T-helper 17 cell (primary cell): ENCODE measurements around the gene DPP6. TPM values are rescaled to one million over a fixed set of nuclear protein-coding genes. Genes with fewer than 3 reads are reported as not detected.
"Not testable (repeated sequence)": the region's sequence is repeated elsewhere in the genome, so short reads cannot be mapped to it uniquely, and the experiment has no call there.

ENCODE experiments used
- ATAC-seq: fragments of 150-1000 bp; cut with Tn5 transposase; 2 replicates; pipeline ENCODE4 v1.10.0; 2021; ENCODE audit warnings: mild to moderate bottlenecking, moderate library complexity
- DNase-seq, 3 donors: peaks; one replicate each; pipeline versions ENCODE4 v3.0.0 to v3.0.0-alpha.2; 2020 to 2021
- H3K9me3 ChIP-seq: one replicate; pipeline ENCODE4 v1.7.0; 2013; ENCODE audit warnings: low read length, mild to moderate bottlenecking; ENCODE audit not compliant: control insufficient read depth, poor library complexity, severe bottlenecking
- H3K27ac Mint-ChIP-seq: one replicate; pipeline ENCODE4 v1.8.0; 2022; ENCODE audit warnings: mild to moderate bottlenecking, moderate library complexity, mixed read lengths
- H3K27me3 Mint-ChIP-seq: one replicate; pipeline ENCODE4 v1.8.0; 2022; ENCODE audit warnings: mixed read lengths
- H3K36me3 Mint-ChIP-seq: one replicate; pipeline ENCODE4 v1.8.0; 2022; ENCODE audit warnings: low read depth, mixed read lengths
- H3K4me1 Mint-ChIP-seq: one replicate; pipeline ENCODE4 v1.8.0; 2022; ENCODE audit warnings: mild to moderate bottlenecking, mixed read lengths
- H3K4me3 Mint-ChIP-seq: one replicate; pipeline ENCODE4 v1.8.0; 2022; ENCODE audit warnings: mild to moderate bottlenecking, moderate library complexity, mixed read lengths
- total RNA-seq, 4 donors: library from RNA in 2 of 4; stranded (reverse) in 2 of 4; gene quantifications; one replicate each; pipeline ENCODE4 v1.2.3 and lab custom pipeline; 2022 to 2026

The DPP6 gene
- total RNA-seq, 2 donors from 2014 or later: not detected

DNA sequence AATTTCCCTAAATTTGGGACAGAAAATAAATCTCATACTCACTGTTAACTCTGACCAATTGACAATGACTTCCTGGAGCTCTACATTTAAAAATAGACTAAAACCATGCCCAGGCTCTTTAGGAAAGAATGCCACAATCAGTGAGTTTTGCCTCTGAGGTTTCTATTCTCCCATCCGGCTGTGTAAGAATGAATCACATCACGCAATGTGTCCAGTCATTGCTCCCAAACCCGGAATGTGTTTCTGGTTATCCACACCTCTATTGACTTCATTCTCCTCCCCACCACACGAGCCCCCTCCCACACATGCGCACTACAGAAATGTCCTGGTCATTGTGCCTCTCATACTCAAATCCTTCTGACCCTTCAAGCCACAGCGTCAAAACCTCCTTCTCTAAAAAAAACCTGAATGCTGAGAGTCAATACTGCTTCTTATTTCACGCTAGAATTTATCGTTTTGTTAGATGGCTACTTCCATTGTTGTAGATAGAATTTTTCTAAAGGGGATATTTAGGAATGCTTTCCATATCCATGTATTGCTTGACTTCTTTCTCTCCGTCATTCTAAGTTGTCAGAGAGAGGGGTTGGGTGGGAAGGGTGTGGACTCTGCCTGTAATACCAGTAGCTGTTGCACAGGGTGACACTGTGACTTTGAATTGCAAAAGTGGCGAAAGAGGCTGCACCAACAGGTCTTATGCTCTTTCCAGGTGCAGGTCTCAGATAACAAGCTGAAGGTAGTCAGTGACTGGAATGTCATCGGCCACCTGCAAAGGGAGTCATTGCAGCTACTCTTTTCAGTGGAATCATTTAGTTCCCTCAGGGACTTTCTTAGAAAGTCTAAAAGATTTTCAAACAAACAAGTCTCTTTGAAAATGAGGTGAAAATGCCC, 594.2 kb downstream of the DPP6 start:
- no peak for ATAC-seq
- no peaks in the 10 kb centered on the region for H3K9me3 ChIP-seq
- no peaks in the 10 kb centered on the region for H3K4me1 Mint-ChIP-seq
- DNase-seq: no peak
- H3K27me3 Mint-ChIP-seq: no peaks in the 10 kb centered on the region
- H3K27ac Mint-ChIP-seq: no peak overlapping the region
- no peaks in the 10 kb centered on the region for H3K36me3 Mint-ChIP-seq
- no peak overlapping the region for H3K4me3 Mint-ChIP-seq

DNA sequence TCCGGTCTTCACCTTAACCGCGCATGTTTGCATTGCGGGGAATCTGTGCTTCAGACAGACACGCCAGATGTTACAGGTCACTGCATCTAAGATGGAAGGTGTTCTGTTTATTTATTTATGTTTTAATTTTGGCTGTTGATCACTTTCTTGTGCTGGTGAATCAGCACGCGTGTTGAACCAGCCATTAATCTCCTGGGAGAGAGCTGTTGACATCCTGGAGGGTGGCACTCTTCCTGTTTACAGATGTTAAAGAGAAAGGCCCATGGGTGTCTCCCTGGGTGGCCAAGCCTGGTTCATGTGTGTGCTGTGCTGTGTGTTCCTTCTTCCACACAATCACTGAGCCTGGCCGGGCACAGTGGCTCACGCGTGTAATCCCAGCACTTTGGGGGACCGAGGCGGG, 595.4 kb downstream of the DPP6 start:
- H3K4me1 Mint-ChIP-seq: no peaks in the 10 kb centered on the region
- H3K27me3 Mint-ChIP-seq: no peaks in the 10 kb centered on the region

DNA sequence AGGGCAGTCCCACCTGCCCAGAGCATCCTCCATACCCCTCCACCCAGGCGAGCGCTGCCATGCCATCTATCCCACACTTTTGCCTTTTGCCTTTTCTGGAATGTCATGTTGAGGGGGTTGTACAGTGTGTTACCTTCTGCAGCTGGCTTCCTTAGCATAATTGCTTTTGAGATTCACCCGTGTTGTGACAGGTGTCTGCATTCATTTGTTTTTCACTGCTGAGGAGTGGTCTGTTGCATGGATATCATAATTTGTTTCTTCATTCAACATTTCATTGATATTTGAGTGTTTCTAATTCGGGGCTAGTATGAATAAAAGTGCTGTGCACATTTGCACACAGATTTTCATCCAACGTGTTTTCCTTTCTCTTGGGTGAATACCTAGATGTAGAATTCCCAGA, 596.8 kb downstream of the DPP6 start:
- no peaks in the 10 kb centered on the region for H3K9me3 ChIP-seq
- DNase-seq: no peak
- Mint-ChIP-seq H3K27ac (no peak overlapping the region), H3K27me3 (no peaks in the 10 kb centered on the region), H3K36me3 (no peaks in the 10 kb centered on the region), H3K4me3 (no peak overlapping the region), H3K4me1 (no peaks in the 10 kb centered on the region)
- no peak for ATAC-seq

More for the DNA sequence above, 595.4 kb downstream of the DPP6 start:
- H3K36me3 Mint-ChIP-seq: no peaks in the 10 kb centered on the region
- H3K9me3 ChIP-seq: no peaks in the 10 kb centered on the region
- H3K4me3 Mint-ChIP-seq: no peak overlapping the region
- no peak overlapping the region for H3K27ac Mint-ChIP-seq
- no peak for DNase-seq
- no peak for ATAC-seq

DNA sequence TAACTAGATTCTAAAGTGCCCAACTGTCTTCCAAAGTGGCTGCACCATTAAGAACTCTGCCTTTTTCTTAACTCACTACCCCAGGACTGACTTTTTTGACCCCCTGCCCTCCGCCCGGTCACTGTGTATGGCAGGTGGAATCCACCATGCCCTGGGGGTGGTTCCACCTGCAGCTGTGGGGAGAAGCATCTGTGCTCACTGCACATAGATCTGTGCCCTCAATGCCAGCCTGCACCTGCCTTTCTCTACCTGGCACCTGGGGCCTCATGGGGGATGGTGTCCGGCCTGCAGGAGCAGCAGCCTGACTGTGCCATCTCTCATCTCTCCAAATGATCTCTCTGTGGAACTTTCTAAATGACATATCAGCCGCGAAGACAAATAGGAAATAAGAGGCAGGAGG, 597.2 kb downstream of the DPP6 start:
- H3K9me3 ChIP-seq: no peaks in the 10 kb centered on the region
- no peak for DNase-seq
- H3K4me1 Mint-ChIP-seq: no peaks in the 10 kb centered on the region
- H3K36me3 Mint-ChIP-seq: no peaks in the 10 kb centered on the region
- H3K27ac Mint-ChIP-seq: no peak overlapping the region
- no peak for ATAC-seq
- no peak overlapping the region for H3K4me3 Mint-ChIP-seq
- H3K27me3 Mint-ChIP-seq: no peaks in the 10 kb centered on the region

DNA sequence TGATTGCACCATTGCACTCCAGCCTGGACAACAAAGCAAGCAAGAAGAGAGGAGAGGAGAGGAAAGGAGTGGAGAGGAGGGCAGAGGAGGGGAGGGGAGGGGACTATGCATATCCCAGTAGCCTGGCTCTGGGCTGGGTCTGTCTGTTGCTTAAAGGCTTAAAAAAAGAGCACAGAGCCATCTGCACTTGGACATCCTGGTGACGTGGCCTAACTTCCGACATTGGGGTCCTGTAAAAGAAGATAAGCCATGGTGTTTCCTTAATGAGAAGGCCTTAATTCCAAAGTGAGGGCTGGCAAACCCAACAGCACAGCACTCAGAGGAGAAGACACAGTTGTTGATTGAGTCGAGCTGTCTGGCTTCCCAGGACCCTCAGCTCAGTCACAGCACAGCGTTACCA, 598.1 kb downstream of the DPP6 start:
- H3K36me3 Mint-ChIP-seq: no peaks in the 10 kb centered on the region
- no peak overlapping the region for H3K4me3 Mint-ChIP-seq
- H3K27ac Mint-ChIP-seq: no peak overlapping the region
- no peak for ATAC-seq
- no peaks in the 10 kb centered on the region for H3K27me3 Mint-ChIP-seq
- DNase-seq: no peak
- H3K4me1 Mint-ChIP-seq: no peaks in the 10 kb centered on the region
- no peaks in the 10 kb centered on the region for H3K9me3 ChIP-seq

DNA sequence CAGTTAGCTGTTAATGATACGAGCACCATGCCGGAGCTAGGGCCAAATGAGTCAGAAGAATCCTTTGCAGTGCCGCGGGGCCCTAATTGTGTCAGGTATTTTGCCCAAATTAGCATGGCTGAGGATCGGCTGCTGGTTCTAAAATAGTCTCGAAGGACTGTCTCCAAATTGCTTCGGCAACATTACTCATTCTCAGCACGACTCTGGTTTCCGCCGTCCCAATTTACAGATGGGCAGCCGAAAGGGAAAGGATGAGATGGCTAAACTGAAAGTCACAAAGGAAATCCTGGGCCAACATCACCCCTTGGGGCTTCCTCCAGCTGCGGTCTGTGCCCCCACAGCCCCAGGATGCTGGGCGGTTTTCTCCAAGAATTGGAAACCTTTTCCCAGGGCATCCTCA, 599.3 kb downstream of the DPP6 start:
- no peak for DNase-seq
- ATAC-seq: no peak
- H3K9me3 ChIP-seq: no peaks in the 10 kb centered on the region
- H3K36me3 Mint-ChIP-seq: no peaks in the 10 kb centered on the region
- H3K4me3 Mint-ChIP-seq: no peak overlapping the region
- no peaks in the 10 kb centered on the region for H3K27me3 Mint-ChIP-seq
- no peak overlapping the region for H3K27ac Mint-ChIP-seq
- H3K4me1 Mint-ChIP-seq: no peaks in the 10 kb centered on the region

DNA sequence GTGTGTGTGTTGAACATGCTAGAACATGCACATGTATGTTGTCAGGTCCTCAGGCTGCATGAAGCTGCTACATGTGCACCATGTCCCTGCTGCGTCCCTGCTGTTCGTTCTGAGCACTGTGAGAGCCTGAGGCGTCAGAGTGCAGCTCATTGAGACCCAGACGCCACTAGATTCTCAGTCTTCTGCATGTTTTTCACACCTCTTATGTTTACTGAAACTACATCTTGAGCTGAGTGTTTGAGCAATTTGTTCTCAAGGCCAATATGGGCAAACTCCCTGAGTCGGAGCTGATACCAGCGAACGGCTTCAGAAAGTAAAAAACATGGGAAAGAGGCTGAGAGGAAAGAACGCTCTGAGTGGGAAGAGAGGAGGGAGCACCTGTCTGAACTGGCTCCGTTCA, 600.4 kb downstream of the DPP6 start:
- DNase-seq (no peak), ATAC-seq (no peak)
- H3K9me3 ChIP-seq: no peaks in the 10 kb centered on the region
- no peak overlapping the region for H3K4me3 Mint-ChIP-seq
- no peaks in the 10 kb centered on the region for H3K4me1 Mint-ChIP-seq
- H3K27me3 Mint-ChIP-seq: no peaks in the 10 kb centered on the region
- no peaks in the 10 kb centered on the region for H3K36me3 Mint-ChIP-seq
- H3K27ac Mint-ChIP-seq: no peak overlapping the region

DNA sequence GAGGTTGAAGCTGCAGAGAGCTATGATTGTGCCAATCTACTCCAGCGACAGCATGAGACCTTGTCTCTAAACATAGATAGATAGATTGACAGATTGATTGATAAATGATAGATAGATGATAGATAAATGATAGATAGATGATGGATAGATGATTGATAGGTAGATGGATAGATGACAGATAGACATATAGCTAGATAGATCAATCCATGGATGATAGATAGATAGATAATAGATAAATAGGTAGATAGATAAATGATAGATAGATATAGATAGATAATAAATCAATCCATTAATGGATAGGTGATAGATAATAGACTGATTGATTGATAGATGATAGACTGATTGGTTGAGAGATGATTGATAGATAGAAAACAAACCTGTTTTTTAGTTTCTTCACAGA, 601.1 kb downstream of the DPP6 start:
- H3K36me3 Mint-ChIP-seq: no peaks in the 10 kb centered on the region
- H3K4me3 Mint-ChIP-seq: no peak overlapping the region
- no peak overlapping the region for H3K27ac Mint-ChIP-seq

DNA sequence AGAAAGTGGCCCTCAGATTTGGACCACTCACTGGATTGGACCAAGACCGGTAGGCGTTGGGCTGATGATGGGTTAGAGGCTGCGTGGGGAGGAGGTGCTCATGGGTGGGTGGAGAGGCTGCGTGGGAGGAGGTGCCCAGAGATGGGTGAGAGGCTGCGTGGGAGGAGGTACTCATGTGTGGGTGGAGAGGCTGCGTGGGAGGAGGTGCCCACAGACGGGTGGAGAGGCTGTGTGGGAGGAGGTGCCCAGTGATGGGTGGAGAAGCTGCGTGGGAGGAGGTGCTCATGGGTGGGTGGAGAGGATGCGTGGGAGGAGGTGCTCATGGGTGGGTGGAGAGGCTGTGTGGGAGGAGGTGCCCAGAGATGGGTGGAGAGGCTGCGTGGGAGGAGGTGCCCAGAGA, 604.4 kb downstream of the DPP6 start:
- no peaks in the 10 kb centered on the region for H3K36me3 Mint-ChIP-seq
- no peaks in the 10 kb centered on the region for H3K27me3 Mint-ChIP-seq
- no peak overlapping the region for H3K27ac Mint-ChIP-seq
- ATAC-seq (no peak), DNase-seq (no peak)
- no peak overlapping the region for H3K4me3 Mint-ChIP-seq
- no peaks in the 10 kb centered on the region for H3K4me1 Mint-ChIP-seq
- H3K9me3 ChIP-seq: no peaks in the 10 kb centered on the region

More for the DNA sequence above, 601.1 kb downstream of the DPP6 start:
- no peaks in the 10 kb centered on the region for H3K9me3 ChIP-seq
- Mint-ChIP-seq H3K4me1 (no peaks in the 10 kb centered on the region), H3K27me3 (no peaks in the 10 kb centered on the region)
- DNase-seq (no peak), ATAC-seq (no peak)

DNA sequence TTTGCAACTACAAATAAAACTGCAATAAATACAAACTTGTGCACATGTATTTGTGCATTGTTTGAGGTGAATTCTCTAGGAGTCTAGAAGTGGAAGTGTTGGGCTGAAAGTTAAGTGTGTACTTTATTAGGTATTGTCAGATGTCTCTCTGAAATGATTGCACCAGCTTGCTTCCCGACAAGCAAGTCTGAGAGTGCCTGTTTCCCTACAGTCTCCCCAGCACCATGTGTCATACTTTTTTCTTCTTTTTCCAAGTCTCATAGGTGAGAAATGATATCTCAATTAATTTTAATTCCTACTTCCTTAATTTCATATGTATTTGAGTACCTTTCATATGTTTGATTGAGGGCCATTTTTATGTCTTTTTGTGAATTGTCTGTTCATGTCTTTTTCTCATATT, 614.6 kb downstream of the DPP6 start:
- no peak overlapping the region for H3K4me3 Mint-ChIP-seq
- H3K27me3 Mint-ChIP-seq: no peaks in the 10 kb centered on the region
- ATAC-seq (no peak), DNase-seq (no peak)
- no peaks in the 10 kb centered on the region for H3K9me3 ChIP-seq
- H3K27ac Mint-ChIP-seq: no peak overlapping the region
- H3K36me3 Mint-ChIP-seq: no peaks in the 10 kb centered on the region
- H3K4me1 Mint-ChIP-seq: no peaks in the 10 kb centered on the region

DNA sequence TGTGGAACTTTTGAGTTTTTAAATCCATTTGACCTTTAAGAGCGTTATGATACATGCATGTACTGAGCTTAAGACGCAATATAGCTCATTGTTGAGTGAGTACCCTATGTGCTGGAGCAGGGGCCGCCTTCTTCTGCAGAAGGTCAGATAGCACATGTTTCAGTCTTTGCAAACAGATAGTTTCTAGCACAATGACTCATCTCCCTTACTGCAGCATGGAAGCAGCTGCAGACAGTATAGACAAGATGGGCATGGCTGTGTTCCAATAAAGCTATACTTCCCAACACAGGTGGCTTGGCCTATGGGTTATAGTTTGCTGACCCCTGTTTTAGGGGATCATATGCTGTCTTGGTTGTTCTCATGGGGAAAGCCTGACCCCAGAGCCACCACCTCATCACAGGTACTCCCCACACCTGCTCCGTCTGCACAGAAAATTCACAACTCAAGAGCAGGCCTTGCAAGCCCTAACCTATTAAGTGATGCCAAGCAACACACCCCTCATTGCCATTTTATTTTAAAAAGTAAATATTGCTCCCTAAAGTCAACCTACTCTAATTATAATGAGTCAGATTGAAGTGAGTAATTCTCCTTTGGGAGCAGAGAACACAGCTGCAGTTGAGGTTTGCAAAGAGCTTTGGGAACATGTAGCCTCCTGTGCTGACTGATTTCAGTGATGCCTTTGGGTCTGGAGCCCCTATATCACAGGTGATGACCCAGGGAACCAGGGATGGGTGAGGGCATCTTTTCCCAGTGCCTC, 620.6 kb downstream of the DPP6 start:
- Mint-ChIP-seq H3K27ac (no peak overlapping the region), H3K27me3 (no peaks in the 10 kb centered on the region), H3K4me3 (no peak overlapping the region), H3K36me3 (no peaks in the 10 kb centered on the region), H3K4me1 (no peaks in the 10 kb centered on the region)
- DNase-seq: no peak
- no peak for ATAC-seq
- H3K9me3 ChIP-seq: no peaks in the 10 kb centered on the region

DNA sequence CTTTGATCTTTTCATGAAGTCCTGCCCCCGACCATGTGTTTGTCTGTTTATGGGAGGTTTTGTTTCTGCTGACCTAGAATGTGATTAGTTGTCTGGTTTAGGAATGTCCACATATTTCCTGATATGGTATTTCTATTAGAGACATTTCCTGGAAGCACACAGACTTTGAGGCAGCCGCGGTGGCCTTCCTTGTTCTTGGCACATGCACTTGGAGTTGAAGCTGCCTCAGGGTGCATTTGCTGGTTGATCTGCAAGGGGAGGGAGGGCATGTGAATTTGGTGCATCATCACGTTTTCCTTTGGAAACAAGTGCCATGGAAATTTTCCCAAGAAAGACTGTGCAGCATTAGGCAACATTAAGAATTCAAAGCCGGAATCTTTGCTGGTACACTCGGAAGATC, 622.0 kb downstream of the DPP6 start:
- no peak overlapping the region for H3K4me3 Mint-ChIP-seq
- ATAC-seq (no peak), DNase-seq (no peak)
- no peaks in the 10 kb centered on the region for H3K27me3 Mint-ChIP-seq
- no peaks in the 10 kb centered on the region for H3K4me1 Mint-ChIP-seq
- no peak overlapping the region for H3K27ac Mint-ChIP-seq
- H3K9me3 ChIP-seq: no peaks in the 10 kb centered on the region
- H3K36me3 Mint-ChIP-seq: no peaks in the 10 kb centered on the region

DNA sequence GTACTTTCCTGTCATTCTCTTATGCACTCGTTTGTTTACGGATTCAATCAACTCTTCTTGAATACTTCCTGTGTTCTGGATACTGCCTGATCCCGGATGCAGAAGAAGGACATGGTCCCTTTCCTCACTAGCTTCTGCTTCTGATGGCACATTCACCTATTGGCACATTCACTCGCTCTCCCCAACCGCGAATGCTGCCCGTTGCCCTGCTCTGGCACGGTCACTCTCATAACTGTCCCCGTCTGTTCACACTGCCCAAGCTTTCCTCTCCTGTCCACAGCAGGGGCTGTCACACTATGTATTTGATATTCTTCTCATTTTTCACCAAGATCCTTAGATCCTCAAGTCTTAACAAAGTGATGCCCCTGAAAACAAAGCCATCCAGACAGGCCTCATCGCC, 623.4 kb downstream of the DPP6 start:
- H3K9me3 ChIP-seq: no peaks in the 10 kb centered on the region
- no peaks in the 10 kb centered on the region for H3K36me3 Mint-ChIP-seq
- no peaks in the 10 kb centered on the region for H3K4me1 Mint-ChIP-seq
- DNase-seq (no peak), ATAC-seq (no peak)
- H3K27me3 Mint-ChIP-seq: no peaks in the 10 kb centered on the region
- no peak overlapping the region for H3K27ac Mint-ChIP-seq
- H3K4me3 Mint-ChIP-seq: no peak overlapping the region

DNA sequence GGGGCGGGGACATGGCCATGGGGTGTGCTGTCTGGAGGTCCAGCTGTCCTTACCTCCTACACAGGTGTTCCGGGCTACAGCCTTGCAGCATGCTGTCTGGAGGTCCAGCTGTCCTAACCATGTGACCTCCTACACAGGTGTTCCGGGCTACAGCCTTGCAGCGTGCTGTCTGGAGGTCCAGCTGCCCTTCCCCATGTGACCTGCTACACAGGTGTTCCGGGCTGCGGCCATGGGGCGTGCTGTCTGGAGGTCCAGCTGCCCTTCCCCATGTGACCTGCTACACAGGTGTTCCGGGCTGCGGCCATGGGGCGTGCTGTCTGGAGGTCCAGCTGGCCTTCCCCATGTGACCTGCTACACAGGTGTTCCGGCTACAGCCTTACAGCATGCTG, 623.8 kb downstream of the DPP6 start:
- DNase-seq, H3K4me3 Mint-ChIP-seq, H3K36me3 Mint-ChIP-seq: not testable (repeated sequence)

More for the DNA sequence above, 623.8 kb downstream of the DPP6 start:
- H3K4me1 Mint-ChIP-seq, ATAC-seq, H3K27ac Mint-ChIP-seq, H3K9me3 ChIP-seq, H3K27me3 Mint-ChIP-seq: not testable (repeated sequence)
